Right lobe of liver (tissue), 6 donors: ENCODE data around the gene RRP8. TPM values are rescaled to one million over a fixed set of nuclear protein-coding genes. Genes with fewer than 3 reads are reported as not detected.

Source experiments
- ATAC-seq, 4 donors: fragments of 200-7000 bp; cut with Tn5 transposase; one replicate each; pipeline ENCODE4 v1.9.1; 2020; ENCODE audit warnings: mild to moderate bottlenecking in 4 of 4, moderate library complexity in 4 of 4
- DNase-seq, 3 donors: peaks; one replicate each; pipeline ENCODE4 v3.0.0-alpha.2; 2020
- H3K27ac ChIP-seq, 3 donors: fragments of 200-600 bp; one replicate each; pipeline ENCODE4 v1.8.0; 2022
- H3K27me3 ChIP-seq, 2 donors: fragments of 200-600 bp; one replicate each; pipeline ENCODE4 v1.8.0; 2022
- H3K36me3 ChIP-seq, 4 donors: fragments of 200-600 bp; sonication (generic) in 1 of 4; one replicate each; pipeline versions ENCODE4 v1.5.1 to v1.8.0; 2017 to 2022; ENCODE audit warnings: control low read depth in 1 of 4
- H3K4me1 ChIP-seq, 4 donors: fragments of 200-600 bp; sonication (generic) in 1 of 4; one replicate each; pipeline versions ENCODE4 v1.5.1 to v1.8.0; 2017 to 2022; ENCODE audit warnings: control low read depth in 1 of 4
- H3K4me3 ChIP-seq, 3 donors: fragments of 200-600 bp; one replicate each; pipeline ENCODE4 v1.8.0; 2022
- H3K9me3 ChIP-seq, 4 donors: fragments of 200-600 bp; sonication (generic) in 1 of 4; one replicate each; pipeline versions ENCODE4 v1.5.1 to v1.8.0; 2017 to 2022; ENCODE audit warnings: control low read depth in 1 of 4
- CTCF ChIP-seq, 4 donors: fragments of 200-600 bp in 3 of 4; fragments of 450-650 bp in 1 of 4; IDR thresholded peaks; one replicate each; pipeline versions ENCODE4 v1.5.1 to v1.8.0; 2016 to 2022; ENCODE audit warnings: antibody characterized with exemption in 4 of 4, mild to moderate bottlenecking in 2 of 4
- POLR2A ChIP-seq: fragments of 450-650 bp; IDR thresholded peaks from one replicate; pipeline ENCODE4 v1.6.1; 2017; ENCODE audit warnings: antibody characterized with exemption, mild to moderate bottlenecking
- WGBS: methylation state at CpG from one replicate; pipeline ENCODE4 v1.1.6; 2018; ENCODE audit warnings: low coverage, low lambda C conversion rate; ENCODE audit not compliant: insufficient coverage; ENCODE audit errors: missing lambda C conversion rate; 5-methylcytosine and 5-hydroxymethylcytosine counted together
- intact Hi-C, 2 donors: fragments of 100-400 bp; cut with DNase I; formaldehyde crosslinking; loops; one replicate each; pipeline versions ENCODE4 v1.11.2 to v1.14.1; 2022
- total RNA-seq, 6 experiments: library from RNA; depleted of rRNA in 2 of 6; stranded (reverse); fragments of >200 nt in 2 of 6; fragmentation: NEBNext Ultra II Directional in 3 of 6; extraction: Animal tissue kit (Norgen Biotek cat#: 25700) in 3 of 6; gene quantifications; one replicate each; pipeline versions ENCODE4 v1.1.0 to v1.2.4, GENCODE V29; 2016 to 2023
- donor health status: DM: no; HTN: yes; CAD: no.
- donor health status: DM: no; HTN: no; CAD: no.
- donor health status: DM: no; HTN: no; CAD: no.
- donor health status: DM: no; HTN: yes; CAD: no.
- donor health status: DM: no; HTN: yes; CAD: no.

Gene RRP8
- total RNA-seq, 6 experiments from 2014 or later, result 11.3 to 17.1 (median 14.2) TPM

DNA sequence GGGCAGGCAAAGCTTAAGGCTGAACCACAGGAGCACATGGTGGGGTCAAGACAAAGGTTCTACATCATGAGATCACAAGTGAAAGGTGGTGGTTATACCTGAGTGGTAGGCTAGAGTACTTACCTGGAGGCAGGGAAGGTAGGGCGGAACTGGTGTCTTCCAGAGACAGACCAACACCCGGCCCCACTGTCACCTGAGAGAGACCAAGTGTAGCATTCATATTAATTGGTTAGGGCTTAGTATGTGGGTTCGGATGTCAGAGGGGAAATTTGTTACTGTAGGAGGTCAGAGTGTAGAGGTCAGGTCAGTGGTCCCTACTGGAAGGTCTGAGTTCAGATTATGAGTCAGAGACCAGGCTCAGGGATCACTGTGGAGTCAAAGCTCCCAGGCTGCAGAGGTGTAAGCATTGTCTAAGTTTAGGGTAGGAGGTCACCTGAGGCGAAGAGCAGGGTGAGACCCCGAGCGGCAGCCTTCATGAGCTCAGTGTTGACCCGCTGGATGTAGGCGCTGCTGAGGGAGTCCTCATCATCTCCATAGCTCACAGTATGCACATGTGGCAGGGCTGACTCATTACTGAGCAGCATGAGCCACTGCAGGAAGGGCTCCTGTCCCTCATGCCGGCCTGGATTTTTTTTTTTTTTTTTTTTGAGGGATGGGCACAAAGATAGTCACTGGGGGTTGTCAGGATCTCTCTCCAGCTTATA lies 12.6 kb upstream of the RRP8 start:
- H3K27ac ChIP-seq, result no peak overlapping the region
- ATAC-seq, result no peak

DNA sequence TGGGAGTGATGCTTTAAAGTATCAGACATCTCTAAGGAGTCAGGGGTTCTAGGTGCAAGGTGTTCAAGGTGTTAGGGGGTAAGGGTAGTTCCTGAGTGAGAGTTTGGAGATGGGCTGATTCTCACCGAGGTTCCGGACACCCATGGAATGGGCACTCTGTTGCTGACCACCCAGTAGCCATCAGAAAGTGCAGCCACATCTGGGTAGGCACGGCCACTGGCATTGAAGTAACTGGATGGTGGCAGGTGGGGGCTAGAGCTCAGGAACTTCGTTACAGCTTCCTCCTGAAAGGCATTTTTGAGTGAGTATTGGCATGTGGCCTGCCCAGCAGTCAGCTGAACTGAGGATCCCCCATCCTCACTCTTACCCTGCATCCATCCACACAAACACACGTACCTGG lies 11.6 kb upstream of the RRP8 start:
- no peak overlapping the region for H3K4me3 ChIP-seq
- WGBS, result 85% methylated on average over 2 of the region's 5 CpGs
- TF ChIP-seq POLR2A (no peak), CTCF (IDR thresholded peaks at IDR 0.05) (no peak)
- H3K27me3 ChIP-seq, result no peaks in the 10 kb centered on the region
- peaks cover 0 to 17% (median 2%) of the 10 kb centered on the region in 4 donors for H3K4me1 ChIP-seq
- intact Hi-C loops, result no loop called here
- H3K9me3 ChIP-seq, result no peaks in the 10 kb centered on the region
- ATAC-seq, result no peak
- H3K36me3 ChIP-seq, result peaks cover under 1 to 25% (median 9%) of the 10 kb centered on the region in 4 donors
- no peak overlapping the region for H3K27ac ChIP-seq
- no peak for DNase-seq

More for the DNA sequence above, 12.6 kb upstream of the RRP8 start:
- no peaks in the 10 kb centered on the region for H3K27me3 ChIP-seq
- H3K4me3 ChIP-seq, result no peak overlapping the region
- 90% methylated on average over 2 of the region's 9 CpGs for whole genome bisulfite sequencing
- no peak for DNase-seq
- H3K9me3 ChIP-seq, result no peaks in the 10 kb centered on the region
- peaks cover 0 to 15% (median 2%) of the 10 kb centered on the region in 4 donors for H3K4me1 ChIP-seq
- TF ChIP-seq CTCF (IDR thresholded peaks at IDR 0.05) (no peak), POLR2A (no peak)
- H3K36me3 ChIP-seq, result peaks cover 0 to 18% (median 3%) of the 10 kb centered on the region in 4 donors
- intact Hi-C loops, result no loop called here

DNA sequence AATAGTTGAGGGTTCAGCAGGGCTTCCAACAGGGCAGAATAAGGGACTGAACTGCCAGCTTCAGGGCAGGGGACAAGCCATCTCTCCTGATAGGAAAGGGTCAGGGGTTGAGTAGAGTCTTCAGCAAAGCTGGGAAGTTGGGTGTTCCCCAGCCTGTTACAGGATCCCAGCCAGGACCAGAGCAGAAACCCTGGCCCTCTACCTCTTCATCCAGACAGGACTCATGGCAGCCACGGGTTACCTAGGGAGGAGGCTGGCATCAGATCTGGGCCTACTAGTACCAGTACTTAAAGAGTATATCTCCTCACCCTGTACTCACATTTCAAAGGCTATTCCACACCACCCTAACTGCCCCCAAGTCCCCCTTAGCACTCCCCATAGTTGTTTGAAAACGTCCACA lies 11.0 kb upstream of the RRP8 start:
- no peak overlapping the region for H3K4me3 ChIP-seq
- WGBS, result 63% methylated on average over 1 of the region's 2 CpGs
- H3K36me3 ChIP-seq, result peaks cover 4 to 31% (median 13%) of the 10 kb centered on the region in 4 donors
- DNase-seq, result no peak
- H3K27ac ChIP-seq, result no peak overlapping the region
- no peak for TF ChIP-seq POLR2A
- no peak for TF ChIP-seq CTCF (IDR thresholded peaks at IDR 0.05)
- no peaks in the 10 kb centered on the region for H3K27me3 ChIP-seq
- ATAC-seq, result no peak
- peaks cover 0 to 17% (median 2%) of the 10 kb centered on the region in 4 donors for H3K4me1 ChIP-seq
- no peaks in the 10 kb centered on the region for H3K9me3 ChIP-seq
- intact Hi-C loops, result no loop called here

GRCh38 chr11:6613496-6613895 lies 10.1 kb upstream of the RRP8 start:
- Histone ChIP-seq H3K27ac (peak overlapping the region in 2 of 3 donors; percentile 94 to 95), H3K4me1 (peaks cover 0 to 16% (median 2%) of the 10 kb centered on the region in 4 donors), H3K9me3 (no peaks in the 10 kb centered on the region), H3K27me3 (no peaks in the 10 kb centered on the region), H3K4me3 (no peak overlapping the region), H3K36me3 (peaks cover 8 to 41% (median 21%) of the 10 kb centered on the region in 4 donors)
- TF ChIP-seq POLR2A (no peak), CTCF (IDR thresholded peaks at IDR 0.05) (no peak)
- ATAC-seq (no peak), DNase-seq (no peak)
- intact Hi-C loops, result no loop called here
- 97% methylated on average over 3 of the region's 3 CpGs for WGBS
